Prostate gland (tissue), 2 donors: ENCODE data around the gene GNPDA2.

Source experiments
- CTCF ChIP-seq, 4 experiments: fragments of 200-600 bp in 2 of 4; fragments of 450-650 bp in 2 of 4; sonication (generic) in 2 of 4; IDR thresholded peaks; 1 replicate in 3 of 4; 2 replicates in 1 of 4; pipeline ENCODE4 v1.5.1; 2016 to 2019; ENCODE audit warnings: antibody characterized with exemption in 4 of 4, mild to moderate bottlenecking in 2 of 4, moderate library complexity in 2 of 4
- POLR2A ChIP-seq: fragments of 450-650 bp; IDR thresholded peaks from one replicate; pipeline ENCODE4 v1.6.1; 2016; ENCODE audit warnings: antibody characterized with exemption, mild to moderate bottlenecking
- POLR2AphosphoS5 ChIP-seq: sonication (generic); formaldehyde crosslinking; IDR thresholded peaks from one replicate; pipeline ENCODE4 v1.6.1; 2017; ENCODE audit warnings: antibody characterized with exemption

- TF ChIP-seq CTCF (IDR thresholded peaks at IDR 0.05) (no peak), POLR2A (no peak), POLR2AphosphoS5 (no peak)
Measured at GRCh38 chr4:44671636-44672035, 54.7 kb downstream of the GNPDA2 start.
